Esophagus squamous epithelium (tissue), 5 donors: Measurements from ENCODE around the gene RADIL. TPM values are rescaled to one million over a fixed set of nuclear protein-coding genes. Genes with fewer than 3 reads are reported as not detected.

Experiments
- DNase-seq: peaks from one replicate; lab custom pipeline; 2025; lab: John Stamatoyannopoulos, UW
- H3K27ac ChIP-seq, 4 donors: fragments of 200-600 bp; sonication (generic); one replicate each; pipeline ENCODE4 v1.5.1; 2016 to 2019; ENCODE audit warnings: mild to moderate bottlenecking in 1 of 4
- H3K27me3 ChIP-seq, 4 donors: fragments of 200-600 bp; sonication (generic); 1 replicate in 3 of 4; 2 replicates in 1 of 4; pipeline versions ENCODE4 v1.5.1 to v1.6.0; 2017 to 2021; ENCODE audit warnings: antibody characterized with exemption in 1 of 4
- H3K36me3 ChIP-seq, 3 donors: fragments of 200-600 bp; sonication (generic); one replicate each; pipeline ENCODE4 v1.5.1; 2016 to 2019
- H3K4me1 ChIP-seq, 3 donors: fragments of 200-600 bp; sonication (generic); one replicate each; pipeline ENCODE4 v1.5.1; 2017 to 2019
- H3K4me3 ChIP-seq, 4 donors: fragments of 200-600 bp; sonication (generic); 1 replicate in 3 of 4; 2 replicates in 1 of 4; pipeline ENCODE4 v1.5.1; 2016 to 2019; ENCODE audit warnings: mild to moderate bottlenecking in 2 of 4, moderate library complexity in 1 of 4
- H3K9me3 ChIP-seq, 3 donors: fragments of 200-600 bp; sonication (generic); one replicate each; pipeline ENCODE4 v1.5.1; 2016 to 2019
- POLR2A ChIP-seq, 4 donors: fragments of 450-650 bp; IDR thresholded peaks; one replicate each; pipeline ENCODE4 v1.6.1; 2017; ENCODE audit warnings: antibody characterized with exemption in 4 of 4, mild to moderate bottlenecking in 4 of 4, moderate library complexity in 3 of 4
- WGBS, 2 donors: methylation state at CpG; one replicate each; pipeline ENCODE4 v1.1.5; 2018; 5-methylcytosine and 5-hydroxymethylcytosine counted together
- intact Hi-C: fragments of 100-400 bp; cut with DNase I; formaldehyde crosslinking; loops from one replicate; pipeline ENCODE4 v1.15.0; 2022
- total RNA-seq, 4 donors: library from RNA; depleted of rRNA; stranded (reverse); fragments of >200 nt; gene quantifications; one replicate each; pipeline ENCODE4 v1.1.0, GENCODE V29; 2016
- TF ChIP-seq, protein P1 (sequence below), 6 experiments: fragments of 450-650 bp in 4 of 6; fragments of 200-600 bp in 2 of 6; sonication (generic) in 2 of 6; IDR thresholded peaks; one replicate each; pipeline ENCODE4 v1.5.1; 2016 to 2019; ENCODE audit warnings: antibody characterized with exemption in 6 of 6, mild to moderate bottlenecking in 4 of 6, moderate library complexity in 4 of 6
- donor health status: DM: yes; HTN: yes; CAD: no.

RADIL gene
- total RNA-seq, 4 donors from 2014 or later, result 0.35 to 3.1 (median 1.8) TPM; not detected in 1

DNA sequence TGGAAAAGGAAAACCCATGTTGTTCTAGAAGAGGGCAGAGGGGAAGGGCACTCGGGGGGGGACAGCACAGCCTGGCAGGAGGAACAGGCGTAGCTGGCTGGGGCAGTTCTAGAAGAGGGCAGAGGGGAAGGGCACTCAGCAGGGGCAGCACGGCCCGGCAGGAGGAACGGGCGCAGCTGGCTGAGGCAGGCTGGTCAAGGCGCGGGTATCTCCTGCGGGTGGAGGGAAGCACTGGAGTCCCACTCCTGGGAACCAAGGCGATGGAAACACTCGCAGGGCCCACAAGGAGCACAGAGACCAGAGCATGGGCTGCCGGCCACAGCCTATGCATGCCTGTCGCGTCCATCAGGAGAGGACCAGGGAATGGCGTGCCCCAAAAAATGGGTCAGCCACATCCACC is 58.4 kb downstream of the RADIL start:
- intact Hi-C loops, result no loop called here

DNA sequence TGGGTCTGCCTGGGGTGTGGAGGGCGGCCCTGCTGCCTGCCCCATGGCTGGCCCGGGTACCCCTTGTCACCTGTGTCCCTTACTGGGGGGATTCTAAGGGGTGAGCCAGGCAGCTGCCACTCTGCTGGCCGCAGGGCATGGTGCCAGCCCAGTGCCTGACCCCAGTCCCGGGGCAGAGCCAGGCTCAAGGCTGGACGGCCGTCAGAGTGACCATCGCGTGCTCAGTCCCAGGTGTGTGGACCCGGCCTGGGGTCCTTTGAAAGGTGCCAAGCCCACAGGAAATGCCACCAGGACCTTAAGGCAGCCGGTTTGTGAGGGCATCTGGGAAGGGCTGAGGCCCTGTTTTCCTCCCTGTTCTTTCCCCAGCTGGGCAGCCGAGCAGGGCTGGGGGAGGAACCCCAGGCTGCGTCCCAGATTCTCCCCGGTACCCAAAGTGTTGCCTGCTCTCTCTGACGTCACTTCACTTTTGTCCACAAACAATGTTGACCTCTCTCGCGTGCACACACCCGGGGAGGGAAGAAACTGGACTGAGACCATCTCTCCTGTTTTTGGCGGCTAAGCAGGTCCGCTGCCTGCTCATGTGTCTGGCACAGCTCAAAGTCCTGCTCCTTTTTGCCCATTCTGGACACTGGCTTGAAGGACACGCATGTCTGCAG is 59.3 kb downstream of the RADIL start:
- no peak for DNase-seq
- Histone ChIP-seq H3K9me3 (no peaks in the 10 kb centered on the region), H3K27ac (no peak overlapping the region), H3K4me3 (no peak overlapping the region), H3K4me1 (peaks cover 0 to 7% (median 0%) of the 10 kb centered on the region in 3 donors), H3K36me3 (no peaks in the 10 kb centered on the region), H3K27me3 (peaks cover 0 to 6% (median 0%) of the 10 kb centered on the region in 4 donors)
- intact Hi-C loops, result no loop called here
- TF ChIP-seq, protein P1, sequence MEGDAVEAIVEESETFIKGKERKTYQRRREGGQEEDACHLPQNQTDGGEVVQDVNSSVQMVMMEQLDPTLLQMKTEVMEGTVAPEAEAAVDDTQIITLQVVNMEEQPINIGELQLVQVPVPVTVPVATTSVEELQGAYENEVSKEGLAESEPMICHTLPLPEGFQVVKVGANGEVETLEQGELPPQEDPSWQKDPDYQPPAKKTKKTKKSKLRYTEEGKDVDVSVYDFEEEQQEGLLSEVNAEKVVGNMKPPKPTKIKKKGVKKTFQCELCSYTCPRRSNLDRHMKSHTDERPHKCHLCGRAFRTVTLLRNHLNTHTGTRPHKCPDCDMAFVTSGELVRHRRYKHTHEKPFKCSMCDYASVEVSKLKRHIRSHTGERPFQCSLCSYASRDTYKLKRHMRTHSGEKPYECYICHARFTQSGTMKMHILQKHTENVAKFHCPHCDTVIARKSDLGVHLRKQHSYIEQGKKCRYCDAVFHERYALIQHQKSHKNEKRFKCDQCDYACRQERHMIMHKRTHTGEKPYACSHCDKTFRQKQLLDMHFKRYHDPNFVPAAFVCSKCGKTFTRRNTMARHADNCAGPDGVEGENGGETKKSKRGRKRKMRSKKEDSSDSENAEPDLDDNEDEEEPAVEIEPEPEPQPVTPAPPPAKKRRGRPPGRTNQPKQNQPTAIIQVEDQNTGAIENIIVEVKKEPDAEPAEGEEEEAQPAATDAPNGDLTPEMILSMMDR (IDR thresholded peaks at IDR 0.05), result no peak
- TF ChIP-seq POLR2A (IDR thresholded peaks at IDR 0.05), result no peak
- WGBS, 2 donors, result 73 to 85% methylated on average over 7 to 8 of the region's 20 CpGs

More for the DNA sequence above, 58.4 kb downstream of the RADIL start:
- Histone ChIP-seq H3K27ac (no peak overlapping the region), H3K27me3 (no peaks in the 10 kb centered on the region), H3K36me3 (no peaks in the 10 kb centered on the region), H3K4me3 (no peak overlapping the region), H3K9me3 (no peaks in the 10 kb centered on the region), H3K4me1 (peaks cover 0 to 7% (median 0%) of the 10 kb centered on the region in 3 donors)
- 75 to 88% methylated on average over 11 to 15 of the region's 15 CpGs for WGBS, 2 donors
- DNase-seq, result no peak
- TF ChIP-seq POLR2A (IDR thresholded peaks at IDR 0.05), result no peak
- TF ChIP-seq, protein P1 (IDR thresholded peaks at IDR 0.05), result no peak

DNA sequence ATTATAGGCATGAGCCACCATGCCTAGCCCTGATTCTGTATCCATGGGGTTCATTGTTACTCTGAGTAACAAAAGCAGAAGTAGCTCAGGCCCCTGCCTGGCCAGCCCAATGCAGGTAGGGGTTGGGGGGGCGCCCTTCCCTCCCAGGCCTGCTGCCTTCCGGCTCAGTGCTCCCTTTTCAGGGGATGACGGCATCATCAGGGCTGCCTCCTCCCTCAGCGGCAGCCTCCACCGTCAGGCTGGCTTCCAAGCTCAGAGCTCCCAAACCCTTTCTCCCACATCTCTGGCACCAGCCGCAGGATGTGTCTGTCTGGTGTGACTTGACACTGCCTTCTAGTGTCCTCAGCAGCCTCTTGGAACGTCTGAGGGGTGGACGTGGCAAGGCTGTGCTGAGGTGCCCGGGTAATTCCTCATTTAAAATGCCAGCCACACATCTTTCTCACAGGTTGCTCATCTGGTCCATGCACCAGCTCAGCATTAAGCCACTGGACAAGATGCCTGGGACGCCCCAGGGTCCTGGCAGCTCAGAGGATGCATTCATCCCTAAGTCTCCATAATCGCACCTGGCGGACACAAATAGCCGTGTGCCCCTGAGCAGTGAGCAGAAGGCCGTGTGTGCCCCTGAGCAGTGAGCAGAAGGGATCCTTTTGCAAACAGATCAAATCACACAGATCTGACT is 59.9 kb downstream of the RADIL start:
- Histone ChIP-seq H3K27ac (no peak overlapping the region), H3K36me3 (no peaks in the 10 kb centered on the region), H3K4me3 (no peak overlapping the region), H3K9me3 (no peaks in the 10 kb centered on the region), H3K4me1 (peaks cover 0 to 7% (median 0%) of the 10 kb centered on the region in 3 donors), H3K27me3 (peaks cover 0 to 11% (median 0%) of the 10 kb centered on the region in 4 donors)
- intact Hi-C loops, result no loop called here
- DNase-seq, result no peak
- TF ChIP-seq POLR2A (IDR thresholded peaks at IDR 0.05), result no peak
- TF ChIP-seq, protein P1 (IDR thresholded peaks at IDR 0.05), result no peak
- WGBS, 2 donors, result 67 to 82% methylated on average over 3 to 10 of the region's 14 CpGs

DNA sequence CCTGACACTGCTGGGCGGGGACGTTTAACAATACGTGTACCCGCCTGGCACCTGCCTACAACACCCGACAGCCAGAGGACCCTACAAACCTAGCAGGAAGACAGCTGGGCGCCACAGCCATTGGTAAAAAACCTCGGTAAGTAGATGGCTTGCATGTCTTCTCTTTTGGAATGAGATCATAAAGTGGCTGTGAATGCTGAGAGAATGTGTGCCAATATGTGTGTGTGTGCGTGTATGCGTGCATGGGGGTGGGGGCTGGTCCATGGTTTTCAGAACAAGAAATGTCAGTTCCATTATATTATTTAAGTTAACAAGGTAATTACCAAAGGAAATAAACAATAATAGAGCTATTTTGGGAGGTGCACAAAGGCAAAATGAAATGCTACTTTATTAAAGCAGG is 60.8 kb downstream of the RADIL start:
- no peak for TF ChIP-seq POLR2A (IDR thresholded peaks at IDR 0.05)
- TF ChIP-seq, protein P1 (IDR thresholded peaks at IDR 0.05), result no peak
- H3K9me3 ChIP-seq, result no peaks in the 10 kb centered on the region
- no peak overlapping the region for H3K27ac ChIP-seq
- 72 to 76% methylated on average over 7 to 9 of the region's 9 CpGs for WGBS, 2 donors
- H3K27me3 ChIP-seq, result peaks cover 0 to 20% (median 0%) of the 10 kb centered on the region in 4 donors
- intact Hi-C loops, result no loop called here
- no peaks in the 10 kb centered on the region for H3K36me3 ChIP-seq
- peaks cover 0 to 7% (median 0%) of the 10 kb centered on the region in 3 donors for H3K4me1 ChIP-seq
- no peak for DNase-seq
- H3K4me3 ChIP-seq, result no peak overlapping the region

DNA sequence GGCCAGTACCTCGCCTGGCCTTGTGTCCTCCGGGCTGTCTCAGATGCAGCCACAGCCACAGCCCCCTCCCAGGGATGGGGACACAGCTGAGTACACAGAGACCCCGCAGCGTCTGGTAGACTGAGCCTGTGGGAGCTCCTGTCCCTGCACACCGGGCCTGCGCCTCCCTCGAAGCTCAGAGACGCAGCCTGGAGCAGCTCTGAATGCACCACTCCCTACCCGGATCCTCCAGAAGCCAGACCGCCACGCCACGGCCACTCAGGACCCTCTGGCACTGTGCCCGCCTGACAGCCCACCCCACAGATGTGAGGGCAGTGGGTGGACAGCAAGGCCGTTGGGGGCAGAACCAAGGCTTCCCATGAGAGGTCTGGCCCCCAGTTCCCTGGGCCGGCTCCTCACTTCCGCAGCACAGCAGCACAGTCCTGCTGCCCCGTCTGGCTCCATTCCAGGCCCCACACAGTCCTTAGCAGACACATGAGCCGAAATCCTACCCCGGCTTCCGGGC is 62.5 kb downstream of the RADIL start:
- no peaks in the 10 kb centered on the region for H3K36me3 ChIP-seq
- H3K27me3 ChIP-seq, result peaks cover 0 to 23% (median 0%) of the 10 kb centered on the region in 4 donors
- H3K4me1 ChIP-seq, result peaks cover 0 to 7% (median 0%) of the 10 kb centered on the region in 3 donors
- DNase-seq, result no peak
- H3K27ac ChIP-seq, result peak overlapping the region in 1 of 4 donors; percentile 22
- TF ChIP-seq, protein P1 (IDR thresholded peaks at IDR 0.05), result no peak
- TF ChIP-seq POLR2A (IDR thresholded peaks at IDR 0.05), result no peak
- WGBS, 2 donors, result 84 to 92% methylated on average over 4 to 6 of the region's 20 CpGs
- H3K4me3 ChIP-seq, result no peak overlapping the region
- intact Hi-C loops, result no loop called here
- no peaks in the 10 kb centered on the region for H3K9me3 ChIP-seq
